Measurements from ENCODE around the gene ACCS. TPM values are rescaled to one million over a fixed set of nuclear protein-coding genes. Genes with fewer than 3 reads are reported as not detected.

ACCS gene
- total and polyA plus RNA-seq, 2 of the 4 experiments (the other 2 are of a cell fraction): 1.8 to 7.3 TPM

GRCh38 chr11:44066732-44067141 is 667 bp downstream of the ACCS start:
- 82% methylated on average over 3 of the region's 10 CpGs; no CpG with 5 or more reads in 1 of the 2 experiments for WGBS, 2 experiments (ENCODE audit: extremely low coverage in 2 of 2, insufficient read length in 1 of 2)
- Histone ChIP-seq H4K8ac (ENCODE audit: low read depth in 2 of 2, low read length in 2 of 2) (peak overlapping the region; percentile 92 to 93; a peak in 3 of 4 replicates), H3K4ac (ENCODE audit: low read depth, low read length) (peak overlapping the region; percentile 90), H2BK5ac (ENCODE audit: low read depth, low read length, poor library complexity, severe bottlenecking) (no peak overlapping the region), H4K20me1 (ENCODE audit: insufficient read depth, low read length) (no peaks in the 10 kb centered on the region), H3K27me3 (ENCODE audit: control insufficient read depth, insufficient read depth, low read length) (peaks cover 3% of the 10 kb centered on the region; the same call in 1 of the 2 replicates), H3K4me3 (ENCODE audit: insufficient read depth, low read depth, low read length) (peak overlapping the region; percentile 57), H3K18ac (ENCODE audit: low read depth, low read length) (peak overlapping the region; percentile 55; the same call in 1 of the 2 replicates), H2BK120ac (ENCODE audit: low read depth, low read length) (no peak overlapping the region), H2AK9ac (replicated peaks; ENCODE audit: low read depth, low read length, poor library complexity) (peak overlapping the region; percentile 81), H2AK5ac (ENCODE audit: low read depth, low read length) (no peak overlapping the region), H4K5ac (ENCODE audit: low read depth, low read length) (peak overlapping the region; percentile 51), H3K4me2 (ENCODE audit: low read depth, low read length) (peak overlapping the region; percentile 60), H3K56ac (ENCODE audit: extremely low read depth, insufficient read depth, low read length) (no peak overlapping the region), H3K23ac (ENCODE audit: low read depth, low read length) (no peak overlapping the region), H3K36me3 (ENCODE audit: control insufficient read depth, insufficient read depth, low read length) (no peaks in the 10 kb centered on the region), H3K14ac (replicated peaks; ENCODE audit: low read depth, low read length) (peak overlapping the region; percentile 80; the same call in 1 of the 2 replicates), H3K9ac (ENCODE audit: low read depth, low read length) (peak overlapping the region; percentile 69), H2AFZ (replicated peaks; ENCODE audit: low read length, poor library complexity) (peak overlapping the region; percentile 92), H4K91ac (ENCODE audit: insufficient read depth, low read depth, low read length) (0 out of 2 replicates have a peak overlapping the region, but pooled peaks have one; percentile 76), H3K9me1 (ENCODE audit: insufficient read depth, low read length) (peaks cover 3% of the 10 kb centered on the region; the same call in 1 of the 2 replicates), H2BK20ac (ENCODE audit: low read depth, low read length) (no peak overlapping the region), H2BK15ac (ENCODE audit: low read depth, low read length) (no peak overlapping the region), H3K9me3 (ENCODE audit: control insufficient read depth, insufficient read depth, low read length) (no peaks in the 10 kb centered on the region), H3K4me1 (ENCODE audit: control insufficient read depth, insufficient read depth, low read length) (peaks cover 3% of the 10 kb centered on the region; the same call in 1 of the 2 replicates), H3K27ac (ENCODE audit: insufficient read depth, low read length) (peak overlapping the region; percentile 42), H3K79me1 (ENCODE audit: low read depth in 1 of 2, low read length in 2 of 2) (no peaks in the 10 kb centered on the region; a peak in 1 of 4 replicates)
- no peak for ATAC-seq (ENCODE audit: low read depth)
- intact Hi-C loops (cut with micrococcal nuclease): no loop called here
- POLR2A ChIA-PET (ENCODE audit: unreplicated experiment): interaction anchor here (0.5 to 0.6 kb wide), 2 partner anchors 121 to 1646 kb away, joined by 5 to 6 read pairs; no protein-coding TSS in a partner anchor
- CTCF ChIA-PET: interaction anchor here (0.6 kb wide), 2 partner anchors 557 to 1037 kb away, joined by 4 to 6 read pairs; no protein-coding TSS in a partner anchor
- no TSS peak for BruUV-seq (replicated peaks)
- peak; percentile 69 for DNase-seq
- no peak for TF ChIP-seq RCOR1 (IDR thresholded peaks at IDR 0.05; ENCODE audit: insufficient replicate concordance, low read length)
- TF ChIP-seq MAZ (IDR thresholded peaks at IDR 0.05; ENCODE audit: borderline replicate concordance, low read depth, low read length): no peak
- no peak for TF ChIP-seq NFE2L2 (IDR thresholded peaks at IDR 0.05; ENCODE audit: low read depth, low read length)
- TF ChIP-seq SMC3 (IDR thresholded peaks at IDR 0.05; ENCODE audit: low read depth, low read length): no peak
- TF ChIP-seq MAFK (IDR thresholded peaks at IDR 0.05; ENCODE audit: low read depth, low read length): no peak
- peak; percentile 29; the same call in 1 of the 2 replicates for TF ChIP-seq FOS (IDR thresholded peaks at IDR 0.05; ENCODE audit: low read depth, low read length)
- no peak for TF ChIP-seq RFX5 (IDR thresholded peaks at IDR 0.05; ENCODE audit: low read depth, low read length)
- no peak for TF ChIP-seq CEBPB (IDR thresholded peaks at IDR 0.05; ENCODE audit: low read depth, low read length)
- no peak for TF ChIP-seq RAD21 (IDR thresholded peaks at IDR 0.05; ENCODE audit: low read length)
- TF ChIP-seq ELK1 (IDR thresholded peaks at IDR 0.05; ENCODE audit: borderline replicate concordance, low read depth, low read length): no peak
- no peak for TF ChIP-seq USF2 (IDR thresholded peaks at IDR 0.05; ENCODE audit: low read depth, low read length)
- 0 out of 2 replicates have a peak, but pooled peaks have one; percentile 8 for TF ChIP-seq POLR2A (IDR thresholded peaks at IDR 0.05; ENCODE audit: low read depth, low read length)
- TF ChIP-seq CTCF (conservative IDR thresholded peaks at IDR 0.05; ENCODE audit: low read depth, low read length): no peak
- TF ChIP-seq MXI1 (IDR thresholded peaks at IDR 0.05; ENCODE audit: borderline replicate concordance, low read depth, low read length): no peak
- dilution Hi-C loops (cut with HindIII; ENCODE audit: low sequenced_read_pairs, unreplicated experiment): no loop called here
- in situ Hi-C loops (cut with MboI; ENCODE audit: low sequenced_read_pairs): no loop called here

Data from IMR-90 (cell line).